ENCODE data around the gene B3GALNT2.
A peak's percentile ranks its signal among the peaks of the same experiment; 100 is the strongest.

B3GALNT2 gene

GRCh38 chr1:235502601-235503402 lies 1.4 kb downstream of the B3GALNT2 start (continued):
- TF ChIP-seq ZNF596 (tag by site-specific recombination; IDR thresholded peaks at IDR 0.05), result peak; percentile 76
- no peak for TF ChIP-seq ZNF23 (tag by site-specific recombination; IDR thresholded peaks at IDR 0.05; ENCODE audit: borderline replicate concordance)
- TF ChIP-seq GLI4 (tag by site-specific recombination; IDR thresholded peaks at IDR 0.05), result no peak
- TF ChIP-seq, protein P1, sequence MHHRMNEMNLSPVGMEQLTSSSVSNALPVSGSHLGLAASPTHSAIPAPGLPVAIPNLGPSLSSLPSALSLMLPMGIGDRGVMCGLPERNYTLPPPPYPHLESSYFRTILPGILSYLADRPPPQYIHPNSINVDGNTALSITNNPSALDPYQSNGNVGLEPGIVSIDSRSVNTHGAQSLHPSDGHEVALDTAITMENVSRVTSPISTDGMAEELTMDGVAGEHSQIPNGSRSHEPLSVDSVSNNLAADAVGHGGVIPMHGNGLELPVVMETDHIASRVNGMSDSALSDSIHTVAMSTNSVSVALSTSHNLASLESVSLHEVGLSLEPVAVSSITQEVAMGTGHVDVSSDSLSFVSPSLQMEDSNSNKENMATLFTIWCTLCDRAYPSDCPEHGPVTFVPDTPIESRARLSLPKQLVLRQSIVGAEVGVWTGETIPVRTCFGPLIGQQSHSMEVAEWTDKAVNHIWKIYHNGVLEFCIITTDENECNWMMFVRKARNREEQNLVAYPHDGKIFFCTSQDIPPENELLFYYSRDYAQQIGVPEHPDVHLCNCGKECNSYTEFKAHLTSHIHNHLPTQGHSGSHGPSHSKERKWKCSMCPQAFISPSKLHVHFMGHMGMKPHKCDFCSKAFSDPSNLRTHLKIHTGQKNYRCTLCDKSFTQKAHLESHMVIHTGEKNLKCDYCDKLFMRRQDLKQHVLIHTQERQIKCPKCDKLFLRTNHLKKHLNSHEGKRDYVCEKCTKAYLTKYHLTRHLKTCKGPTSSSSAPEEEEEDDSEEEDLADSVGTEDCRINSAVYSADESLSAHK (tag by site-specific recombination; IDR thresholded peaks at IDR 0.05), result no peak
- peak; percentile 49; the same call in 1 of the 2 replicates for TF ChIP-seq ZXDB (tag by site-specific recombination; IDR thresholded peaks at IDR 0.05)
- TF ChIP-seq ZNF529 (tag by site-specific recombination; IDR thresholded peaks at IDR 0.05; ENCODE audit: insufficient replicate concordance), result no peak
- TF ChIP-seq ZNF600 (tag by site-specific recombination; IDR thresholded peaks at IDR 0.05), result no peak
- no peak for TF ChIP-seq ZNF140 (tag by site-specific recombination; IDR thresholded peaks at IDR 0.05)
- TF ChIP-seq, protein P2, sequence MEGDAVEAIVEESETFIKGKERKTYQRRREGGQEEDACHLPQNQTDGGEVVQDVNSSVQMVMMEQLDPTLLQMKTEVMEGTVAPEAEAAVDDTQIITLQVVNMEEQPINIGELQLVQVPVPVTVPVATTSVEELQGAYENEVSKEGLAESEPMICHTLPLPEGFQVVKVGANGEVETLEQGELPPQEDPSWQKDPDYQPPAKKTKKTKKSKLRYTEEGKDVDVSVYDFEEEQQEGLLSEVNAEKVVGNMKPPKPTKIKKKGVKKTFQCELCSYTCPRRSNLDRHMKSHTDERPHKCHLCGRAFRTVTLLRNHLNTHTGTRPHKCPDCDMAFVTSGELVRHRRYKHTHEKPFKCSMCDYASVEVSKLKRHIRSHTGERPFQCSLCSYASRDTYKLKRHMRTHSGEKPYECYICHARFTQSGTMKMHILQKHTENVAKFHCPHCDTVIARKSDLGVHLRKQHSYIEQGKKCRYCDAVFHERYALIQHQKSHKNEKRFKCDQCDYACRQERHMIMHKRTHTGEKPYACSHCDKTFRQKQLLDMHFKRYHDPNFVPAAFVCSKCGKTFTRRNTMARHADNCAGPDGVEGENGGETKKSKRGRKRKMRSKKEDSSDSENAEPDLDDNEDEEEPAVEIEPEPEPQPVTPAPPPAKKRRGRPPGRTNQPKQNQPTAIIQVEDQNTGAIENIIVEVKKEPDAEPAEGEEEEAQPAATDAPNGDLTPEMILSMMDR (tag by site-specific recombination; IDR thresholded peaks at IDR 0.05), result no peak
- no peak for TF ChIP-seq ZNF132 (tag by site-specific recombination; IDR thresholded peaks at IDR 0.05; ENCODE audit: borderline replicate concordance)
- no peak for TF ChIP-seq ZNF473 (tag by site-specific recombination; IDR thresholded peaks at IDR 0.05)
- peak; percentile 17; the same call in 1 of the 2 replicates for TF ChIP-seq ZNF2 (tag by site-specific recombination; IDR thresholded peaks at IDR 0.05)
- TF ChIP-seq, protein P3, sequence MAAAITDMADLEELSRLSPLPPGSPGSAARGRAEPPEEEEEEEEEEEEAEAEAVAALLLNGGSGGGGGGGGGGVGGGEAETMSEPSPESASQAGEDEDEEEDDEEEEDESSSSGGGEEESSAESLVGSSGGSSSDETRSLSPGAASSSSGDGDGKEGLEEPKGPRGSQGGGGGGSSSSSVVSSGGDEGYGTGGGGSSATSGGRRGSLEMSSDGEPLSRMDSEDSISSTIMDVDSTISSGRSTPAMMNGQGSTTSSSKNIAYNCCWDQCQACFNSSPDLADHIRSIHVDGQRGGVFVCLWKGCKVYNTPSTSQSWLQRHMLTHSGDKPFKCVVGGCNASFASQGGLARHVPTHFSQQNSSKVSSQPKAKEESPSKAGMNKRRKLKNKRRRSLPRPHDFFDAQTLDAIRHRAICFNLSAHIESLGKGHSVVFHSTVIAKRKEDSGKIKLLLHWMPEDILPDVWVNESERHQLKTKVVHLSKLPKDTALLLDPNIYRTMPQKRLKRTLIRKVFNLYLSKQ (tag by site-specific recombination; IDR thresholded peaks at IDR 0.05; ENCODE audit: borderline replicate concordance), result no peak
- TF ChIP-seq ZNF121 (tag by site-specific recombination; IDR thresholded peaks at IDR 0.05), result no peak
- TF ChIP-seq REST (tag by site-specific recombination; IDR thresholded peaks at IDR 0.05), result no peak
- TF ChIP-seq ZSCAN30 (tag by site-specific recombination; IDR thresholded peaks at IDR 0.05), result peak; percentile 86
- TF ChIP-seq GFI1B (tag by site-specific recombination; IDR thresholded peaks at IDR 0.05), result peak; percentile 56; the same call in 1 of the 2 replicates
- peak; percentile 54; the same call in 1 of the 2 replicates for TF ChIP-seq ZBTB6 (tag by site-specific recombination; IDR thresholded peaks at IDR 0.05)
- no peak for TF ChIP-seq TSHZ1 (tag by site-specific recombination; IDR thresholded peaks at IDR 0.05; ENCODE audit: borderline replicate concordance)
- TF ChIP-seq, protein P4, sequence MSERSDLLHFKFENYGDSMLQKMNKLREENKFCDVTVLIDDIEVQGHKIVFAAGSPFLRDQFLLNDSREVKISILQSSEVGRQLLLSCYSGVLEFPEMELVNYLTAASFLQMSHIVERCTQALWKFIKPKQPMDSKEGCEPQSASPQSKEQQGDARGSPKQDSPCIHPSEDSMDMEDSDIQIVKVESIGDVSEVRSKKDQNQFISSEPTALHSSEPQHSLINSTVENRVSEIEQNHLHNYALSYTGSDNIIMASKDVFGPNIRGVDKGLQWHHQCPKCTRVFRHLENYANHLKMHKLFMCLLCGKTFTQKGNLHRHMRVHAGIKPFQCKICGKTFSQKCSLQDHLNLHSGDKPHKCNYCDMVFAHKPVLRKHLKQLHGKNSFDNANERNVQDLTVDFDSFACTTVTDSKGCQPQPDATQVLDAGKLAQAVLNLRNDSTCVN (tag by site-specific recombination; optimal IDR thresholded peaks at IDR 0.05), result no peak
- no peak for TF ChIP-seq ZSCAN4 (tag by site-specific recombination; IDR thresholded peaks at IDR 0.05)
